OCI-LY7 (cell line): ENCODE results near the gene PIN1. TPM values are rescaled to one million over a fixed set of nuclear protein-coding genes. Genes with fewer than 3 reads are reported as not detected.

Experiments used
- BruUV-seq: library from RNA; stranded (reverse); fragments of 400-500 nt; replicated peaks from 2 replicates; lab custom pipeline; 2021; lab: Mats Ljungman, UMichigan
- CTCF ChIA-PET: fragments of 300-600 bp; sonication (Branson Sonifier 250); formaldehyde crosslinking; loops from one replicate; lab custom pipeline; 2022; ENCODE audit warnings: antibody characterized with exemption; ENCODE audit not compliant: unreplicated experiment; lab: Charles Lee
- POLR2A ChIA-PET: fragments of 300-600 bp; sonication (Branson Sonifier 250); formaldehyde crosslinking; loops from one replicate; lab custom pipeline; 2022; ENCODE audit warnings: antibody characterized with exemption; lab: Charles Lee
- DNase-seq: peaks from one replicate; pipeline ENCODE4 v3.0.0-alpha.2; 2015; ENCODE audit warnings: low spot score
- H2AFZ ChIP-seq: fragments of 200-600 bp; sonication (generic), shearing (Covaris generic); 2 replicates; pipeline ENCODE4 v1.6.1; 2014; ENCODE audit warnings: mild to moderate bottlenecking, antibody characterized with exemption, low read length, moderate library complexity
- H3K27ac ChIP-seq: fragments of 200-600 bp; sonication (generic); 2 replicates; pipeline ENCODE4 v1.5.1; 2014; ENCODE audit warnings: mixed run types, low read depth, mild to moderate bottlenecking, moderate library complexity, low read length, inconsistent platforms; ENCODE audit not compliant: poor library complexity, severe bottlenecking
- H3K36me3 ChIP-seq: fragments of 200-600 bp; sonication (generic); 2 replicates; pipeline ENCODE4 v1.6.1; 2014; ENCODE audit warnings: mild to moderate bottlenecking, antibody characterized with exemption, low read length, moderate library complexity, mixed read lengths; ENCODE audit not compliant: insufficient read depth
- H3K4me1 ChIP-seq: fragments of 200-600 bp; sonication (generic); 2 replicates; pipeline ENCODE4 v1.5.1; 2014; ENCODE audit warnings: mild to moderate bottlenecking, low read length; ENCODE audit not compliant: insufficient read depth, poor library complexity, severe bottlenecking
- H3K4me2 ChIP-seq: fragments of 200-600 bp; sonication (generic); 2 replicates; pipeline ENCODE4 v1.6.1; 2014; ENCODE audit warnings: mild to moderate bottlenecking, low read length
- H3K4me3 ChIP-seq: fragments of 200-600 bp; sonication (generic); 2 replicates; pipeline ENCODE4 v1.5.1; 2014; ENCODE audit warnings: mild to moderate bottlenecking, low read depth, low read length; ENCODE audit not compliant: poor library complexity, severe bottlenecking
- H3K79me2 ChIP-seq: fragments of 200-600 bp; sonication (generic); 2 replicates; pipeline ENCODE4 v1.6.1; 2016; ENCODE audit warnings: low read depth, mild to moderate bottlenecking, low read length, moderate library complexity, mixed read lengths; ENCODE audit not compliant: insufficient read depth
- H3K9me2 ChIP-seq: fragments of 200-600 bp; sonication (generic); 2 replicates; pipeline ENCODE4 v1.6.1; 2016; ENCODE audit warnings: mild to moderate bottlenecking, low read length, mixed read lengths; ENCODE audit not compliant: insufficient read depth
- H3K9me3 ChIP-seq: fragments of 200-600 bp; sonication (generic); 2 replicates; pipeline ENCODE4 v1.6.1; 2014; ENCODE audit warnings: mild to moderate bottlenecking, mixed run types, low read length, mixed read lengths
- H4K20me1 ChIP-seq: fragments of 200-600 bp; sonication (generic); 2 replicates; pipeline ENCODE4 v1.6.1; 2014; ENCODE audit warnings: mild to moderate bottlenecking, antibody characterized with exemption, low read length, moderate library complexity, mixed read lengths; ENCODE audit not compliant: insufficient read depth
- EZH2phosphoT487 ChIP-seq: fragments of 200-600 bp; sonication (generic); IDR thresholded peaks from 2 replicates; pipeline ENCODE4 v1.6.1; 2018; ENCODE audit warnings: low read depth, borderline replicate concordance, mild to moderate bottlenecking, mixed run types, antibody characterized with exemption, low read length, moderate library complexity, mixed read lengths
- intact Hi-C: fragments of 100-400 bp; cut with micrococcal nuclease; formaldehyde crosslinking; loops from one replicate; pipeline ENCODE4 v1.10.0; 2022; ENCODE audit not compliant: unreplicated experiment
- total RNA-seq, 2 experiments: library from RNA; depleted of rRNA in 1 of 2; stranded (reverse); fragments of >200 nt in 1 of 2; shearing (Covaris generic) in 1 of 2; gene quantifications; 2 replicates each; pipeline ENCODE4 v1.2.3, GENCODE V29; 2014 to 2022
- TF ChIP-seq, protein P1 (sequence below): fragments of 200-600 bp; sonication (generic); conservative IDR thresholded peaks from 2 replicates; pipeline ENCODE4 v1.5.1; 2014; ENCODE audit warnings: mild to moderate bottlenecking, antibody characterized with exemption, low read length, moderate library complexity, mixed read lengths

The PIN1 gene
- total RNA-seq, 2 experiments from 2014 or later = 86.9 to 137 TPM

DNA sequence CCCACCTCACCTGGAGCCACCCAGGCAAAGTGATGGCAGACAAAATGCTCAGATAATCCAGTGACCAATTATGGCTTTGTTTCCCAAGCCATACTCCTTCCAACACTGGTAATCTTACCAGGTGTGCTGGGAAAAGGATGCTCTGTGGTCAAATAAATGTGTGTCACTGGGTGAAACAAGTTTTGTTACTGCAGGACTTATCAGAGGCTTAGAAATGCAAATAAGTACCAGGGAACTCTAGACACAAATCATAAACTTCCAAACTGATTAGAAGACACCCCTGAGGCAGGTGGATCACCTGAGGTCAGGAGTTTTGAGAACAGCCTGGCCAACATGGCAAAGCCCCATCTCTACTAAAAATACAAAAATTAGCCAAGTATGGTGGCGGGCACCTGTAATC lies 26.4 kb downstream of the PIN1 start:
- intact Hi-C loops = no loop called here
- Histone ChIP-seq H3K4me2 (no peak overlapping the region), H3K9me3 (no peaks in the 10 kb centered on the region), H3K36me3 (no peaks in the 10 kb centered on the region), H3K4me3 (no peak overlapping the region), H3K9me2 (no peaks in the 10 kb centered on the region), H3K27ac (no peak overlapping the region), H4K20me1 (no peaks in the 10 kb centered on the region), H3K79me2 (no peaks in the 10 kb centered on the region), H3K4me1 (peaks cover 4% of the 10 kb centered on the region), H2AFZ (no peak overlapping the region)
- no TSS peak for BruUV-seq
- CTCF ChIA-PET = no interaction called here
- POLR2A ChIA-PET = interaction anchor here (0.6 kb wide), 1 partner anchor 83 kb away, joined by 7 read pairs; no protein-coding TSS in a partner anchor
- DNase-seq = no peak
- TF ChIP-seq, protein P1, sequence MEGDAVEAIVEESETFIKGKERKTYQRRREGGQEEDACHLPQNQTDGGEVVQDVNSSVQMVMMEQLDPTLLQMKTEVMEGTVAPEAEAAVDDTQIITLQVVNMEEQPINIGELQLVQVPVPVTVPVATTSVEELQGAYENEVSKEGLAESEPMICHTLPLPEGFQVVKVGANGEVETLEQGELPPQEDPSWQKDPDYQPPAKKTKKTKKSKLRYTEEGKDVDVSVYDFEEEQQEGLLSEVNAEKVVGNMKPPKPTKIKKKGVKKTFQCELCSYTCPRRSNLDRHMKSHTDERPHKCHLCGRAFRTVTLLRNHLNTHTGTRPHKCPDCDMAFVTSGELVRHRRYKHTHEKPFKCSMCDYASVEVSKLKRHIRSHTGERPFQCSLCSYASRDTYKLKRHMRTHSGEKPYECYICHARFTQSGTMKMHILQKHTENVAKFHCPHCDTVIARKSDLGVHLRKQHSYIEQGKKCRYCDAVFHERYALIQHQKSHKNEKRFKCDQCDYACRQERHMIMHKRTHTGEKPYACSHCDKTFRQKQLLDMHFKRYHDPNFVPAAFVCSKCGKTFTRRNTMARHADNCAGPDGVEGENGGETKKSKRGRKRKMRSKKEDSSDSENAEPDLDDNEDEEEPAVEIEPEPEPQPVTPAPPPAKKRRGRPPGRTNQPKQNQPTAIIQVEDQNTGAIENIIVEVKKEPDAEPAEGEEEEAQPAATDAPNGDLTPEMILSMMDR = no peak
- no peak for TF ChIP-seq EZH2phosphoT487

DNA sequence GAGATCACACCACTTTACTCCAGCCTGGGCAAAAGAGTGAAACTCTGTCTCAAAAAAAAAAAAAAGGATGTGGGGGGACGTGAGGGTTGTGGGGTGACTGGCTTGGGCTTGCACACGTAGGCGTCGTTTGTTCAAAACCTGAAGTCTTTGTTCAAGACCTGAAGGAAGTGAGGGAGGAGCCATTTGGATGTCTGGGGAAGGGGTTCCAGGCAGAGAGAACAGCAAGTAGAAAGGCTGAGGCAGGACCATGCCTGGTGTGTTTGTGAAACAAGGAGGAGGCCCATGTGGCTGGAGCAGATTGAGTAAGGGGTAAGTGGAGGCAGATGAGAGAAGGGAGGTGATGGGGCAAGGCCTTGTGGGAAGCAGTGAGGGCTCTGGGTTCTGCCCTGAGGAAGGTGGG lies 27.8 kb downstream of the PIN1 start:
- Histone ChIP-seq H3K4me1 (peaks cover 4% of the 10 kb centered on the region), H3K4me2 (no peak overlapping the region), H3K4me3 (no peak overlapping the region), H4K20me1 (no peaks in the 10 kb centered on the region), H2AFZ (no peak overlapping the region), H3K36me3 (no peaks in the 10 kb centered on the region), H3K9me2 (no peaks in the 10 kb centered on the region), H3K27ac (no peak overlapping the region), H3K79me2 (no peaks in the 10 kb centered on the region), H3K9me3 (no peaks in the 10 kb centered on the region)
- TF ChIP-seq EZH2phosphoT487 = no peak
- TF ChIP-seq, protein P1 = no peak
- ChIA-PET CTCF (no interaction called here), POLR2A (no interaction called here)
- intact Hi-C loops = no loop called here
- DNase-seq = no peak
- BruUV-seq = no TSS peak

DNA sequence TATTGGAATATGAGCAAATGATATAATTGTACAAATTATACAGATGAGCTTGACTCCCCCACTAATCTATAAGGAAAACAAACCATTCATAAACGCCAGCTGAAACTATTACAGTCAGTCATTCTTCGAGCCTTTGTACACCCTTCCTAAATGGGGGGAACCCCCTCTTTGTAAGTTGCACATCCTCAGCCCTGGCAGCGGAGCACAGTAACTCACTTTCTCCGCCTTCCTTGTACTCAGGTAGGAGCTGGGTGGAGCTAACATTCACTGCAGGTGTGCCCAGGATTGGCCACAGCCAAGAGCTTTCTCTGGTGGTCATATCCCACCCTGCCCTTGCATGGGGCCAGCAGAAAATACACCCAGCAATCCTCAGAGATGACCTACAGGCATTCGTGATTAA lies 28.6 kb downstream of the PIN1 start:
- H2AFZ ChIP-seq = no peak overlapping the region
- no peak overlapping the region for H3K27ac ChIP-seq
- TF ChIP-seq, protein P1 = no peak
- no peak for TF ChIP-seq EZH2phosphoT487
- no TSS peak for BruUV-seq
- no peaks in the 10 kb centered on the region for H3K9me3 ChIP-seq
- no peaks in the 10 kb centered on the region for H3K79me2 ChIP-seq
- no peaks in the 10 kb centered on the region for H3K9me2 ChIP-seq
- no peaks in the 10 kb centered on the region for H3K36me3 ChIP-seq
- H3K4me3 ChIP-seq = no peak overlapping the region
- ChIA-PET CTCF (no interaction called here), POLR2A (no interaction called here)
- no peaks in the 10 kb centered on the region for H4K20me1 ChIP-seq
- intact Hi-C loops = no loop called here
- DNase-seq = no peak
- H3K4me1 ChIP-seq = no peaks in the 10 kb centered on the region
- no peak overlapping the region for H3K4me2 ChIP-seq
